Right lobe of liver (tissue), 4 donors: ENCODE results near the gene LAMB2.
A peak's percentile ranks its signal among the peaks of the same experiment; 100 is the strongest.

Source experiments
- POLR2A ChIP-seq: fragments of 450-650 bp; IDR thresholded peaks from one replicate; pipeline ENCODE4 v1.6.1; 2017; ENCODE audit warnings: antibody characterized with exemption, mild to moderate bottlenecking
- TF ChIP-seq, protein P1 (sequence below), 4 donors: fragments of 200-600 bp in 3 of 4; fragments of 450-650 bp in 1 of 4; IDR thresholded peaks; one replicate each; pipeline versions ENCODE4 v1.5.1 to v1.8.0; 2016 to 2022; ENCODE audit warnings: antibody characterized with exemption in 4 of 4, mild to moderate bottlenecking in 2 of 4
- donor health status: DM: no; HTN: no; CAD: no.
- donor health status: DM: no; HTN: no; CAD: no.
- donor health status: DM: no; HTN: yes; CAD: no.

- TF ChIP-seq, protein P1, sequence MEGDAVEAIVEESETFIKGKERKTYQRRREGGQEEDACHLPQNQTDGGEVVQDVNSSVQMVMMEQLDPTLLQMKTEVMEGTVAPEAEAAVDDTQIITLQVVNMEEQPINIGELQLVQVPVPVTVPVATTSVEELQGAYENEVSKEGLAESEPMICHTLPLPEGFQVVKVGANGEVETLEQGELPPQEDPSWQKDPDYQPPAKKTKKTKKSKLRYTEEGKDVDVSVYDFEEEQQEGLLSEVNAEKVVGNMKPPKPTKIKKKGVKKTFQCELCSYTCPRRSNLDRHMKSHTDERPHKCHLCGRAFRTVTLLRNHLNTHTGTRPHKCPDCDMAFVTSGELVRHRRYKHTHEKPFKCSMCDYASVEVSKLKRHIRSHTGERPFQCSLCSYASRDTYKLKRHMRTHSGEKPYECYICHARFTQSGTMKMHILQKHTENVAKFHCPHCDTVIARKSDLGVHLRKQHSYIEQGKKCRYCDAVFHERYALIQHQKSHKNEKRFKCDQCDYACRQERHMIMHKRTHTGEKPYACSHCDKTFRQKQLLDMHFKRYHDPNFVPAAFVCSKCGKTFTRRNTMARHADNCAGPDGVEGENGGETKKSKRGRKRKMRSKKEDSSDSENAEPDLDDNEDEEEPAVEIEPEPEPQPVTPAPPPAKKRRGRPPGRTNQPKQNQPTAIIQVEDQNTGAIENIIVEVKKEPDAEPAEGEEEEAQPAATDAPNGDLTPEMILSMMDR (IDR thresholded peaks at IDR 0.05) = peak; percentile 82 to 99 (median 94)
- TF ChIP-seq POLR2A = peak; percentile 65
These were observed 38.4 kb upstream of the LAMB2 start, which contains the start of gene KLHDC8B for GRCh38 chr3:49171119-49171774.
